Measurements from ENCODE around the gene CLSTN2.

CLSTN2 gene

DNA sequence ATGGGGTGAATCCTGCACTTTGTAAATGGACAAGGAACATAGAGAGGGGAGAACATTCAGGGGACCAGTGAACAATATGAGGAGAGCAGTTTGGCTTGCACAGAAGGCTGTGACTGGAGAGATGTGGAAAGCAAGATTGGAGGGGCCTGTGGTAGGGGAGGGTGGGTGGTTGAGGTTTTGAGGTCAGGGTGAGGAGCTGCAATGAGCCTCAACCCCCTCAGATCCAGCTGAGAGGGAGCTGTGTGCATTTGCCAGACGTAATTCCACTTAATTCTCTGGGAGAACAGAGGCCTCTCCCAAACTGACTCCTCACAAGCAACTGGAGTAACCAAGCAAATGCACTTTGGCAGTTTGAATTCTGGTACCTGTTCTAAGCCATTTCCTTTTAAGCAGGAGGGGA, 489.7 kb downstream of the CLSTN2 start:
- CTCF ChIA-PET = no interaction called here
- POLR2A ChIA-PET = no interaction called here

DNA sequence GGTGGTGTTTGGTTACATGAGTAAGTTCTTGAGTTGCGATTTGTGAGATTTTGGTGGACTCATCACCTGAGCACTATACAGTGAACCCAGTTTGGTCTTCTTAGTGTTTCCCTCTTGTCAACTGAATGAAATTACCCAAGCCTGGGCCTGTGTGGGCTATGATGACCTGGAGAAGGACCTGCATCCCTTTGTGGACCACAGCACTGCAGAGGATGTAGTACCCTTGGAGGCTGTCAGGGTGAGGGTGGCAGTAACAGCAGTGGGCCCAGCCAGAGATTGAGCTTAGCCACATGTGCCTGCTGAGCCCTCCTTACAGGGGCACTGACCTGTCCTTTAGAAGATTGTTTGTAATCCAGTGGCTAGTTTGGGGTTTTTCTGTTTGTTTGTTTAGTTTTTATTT, 492.8 kb downstream of the CLSTN2 start:
- Histone ChIP-seq H3K9me3 (ENCODE audit: control insufficient read depth, insufficient read depth, low read depth, low read length) (no peaks in the 10 kb centered on the region), H3K4me3 (ENCODE audit: low read depth, low read length) (no peak overlapping the region), H3K4me1 (ENCODE audit: control insufficient read depth, insufficient read depth, low read length) (no peaks in the 10 kb centered on the region), H3K27ac (ENCODE audit: extremely low read depth, low read depth, low read length) (no peak overlapping the region), H3K36me3 (ENCODE audit: control insufficient read depth in 2 of 2, insufficient read depth in 1 of 2, low read length in 2 of 2) (no peaks in the 10 kb centered on the region)
- CTCF ChIA-PET = interaction anchor here (1.3 kb wide), 1 partner anchor 9 kb away, joined by 4 read pairs; no protein-coding TSS in a partner anchor
- POLR2A ChIA-PET = no interaction called here
- no peak for TF ChIP-seq ZNF544 (tag by site-specific recombination; IDR thresholded peaks at IDR 0.05)
- TF ChIP-seq ZNF555 (tag by site-specific recombination; conservative IDR thresholded peaks at IDR 0.05) = no peak
- no peak for TF ChIP-seq KLF8 (tag by site-specific recombination; IDR thresholded peaks at IDR 0.05)
- no peak for TF ChIP-seq ZNF221 (tag by site-specific recombination; IDR thresholded peaks at IDR 0.05; ENCODE audit: borderline replicate concordance)
- TF ChIP-seq, protein P1, sequence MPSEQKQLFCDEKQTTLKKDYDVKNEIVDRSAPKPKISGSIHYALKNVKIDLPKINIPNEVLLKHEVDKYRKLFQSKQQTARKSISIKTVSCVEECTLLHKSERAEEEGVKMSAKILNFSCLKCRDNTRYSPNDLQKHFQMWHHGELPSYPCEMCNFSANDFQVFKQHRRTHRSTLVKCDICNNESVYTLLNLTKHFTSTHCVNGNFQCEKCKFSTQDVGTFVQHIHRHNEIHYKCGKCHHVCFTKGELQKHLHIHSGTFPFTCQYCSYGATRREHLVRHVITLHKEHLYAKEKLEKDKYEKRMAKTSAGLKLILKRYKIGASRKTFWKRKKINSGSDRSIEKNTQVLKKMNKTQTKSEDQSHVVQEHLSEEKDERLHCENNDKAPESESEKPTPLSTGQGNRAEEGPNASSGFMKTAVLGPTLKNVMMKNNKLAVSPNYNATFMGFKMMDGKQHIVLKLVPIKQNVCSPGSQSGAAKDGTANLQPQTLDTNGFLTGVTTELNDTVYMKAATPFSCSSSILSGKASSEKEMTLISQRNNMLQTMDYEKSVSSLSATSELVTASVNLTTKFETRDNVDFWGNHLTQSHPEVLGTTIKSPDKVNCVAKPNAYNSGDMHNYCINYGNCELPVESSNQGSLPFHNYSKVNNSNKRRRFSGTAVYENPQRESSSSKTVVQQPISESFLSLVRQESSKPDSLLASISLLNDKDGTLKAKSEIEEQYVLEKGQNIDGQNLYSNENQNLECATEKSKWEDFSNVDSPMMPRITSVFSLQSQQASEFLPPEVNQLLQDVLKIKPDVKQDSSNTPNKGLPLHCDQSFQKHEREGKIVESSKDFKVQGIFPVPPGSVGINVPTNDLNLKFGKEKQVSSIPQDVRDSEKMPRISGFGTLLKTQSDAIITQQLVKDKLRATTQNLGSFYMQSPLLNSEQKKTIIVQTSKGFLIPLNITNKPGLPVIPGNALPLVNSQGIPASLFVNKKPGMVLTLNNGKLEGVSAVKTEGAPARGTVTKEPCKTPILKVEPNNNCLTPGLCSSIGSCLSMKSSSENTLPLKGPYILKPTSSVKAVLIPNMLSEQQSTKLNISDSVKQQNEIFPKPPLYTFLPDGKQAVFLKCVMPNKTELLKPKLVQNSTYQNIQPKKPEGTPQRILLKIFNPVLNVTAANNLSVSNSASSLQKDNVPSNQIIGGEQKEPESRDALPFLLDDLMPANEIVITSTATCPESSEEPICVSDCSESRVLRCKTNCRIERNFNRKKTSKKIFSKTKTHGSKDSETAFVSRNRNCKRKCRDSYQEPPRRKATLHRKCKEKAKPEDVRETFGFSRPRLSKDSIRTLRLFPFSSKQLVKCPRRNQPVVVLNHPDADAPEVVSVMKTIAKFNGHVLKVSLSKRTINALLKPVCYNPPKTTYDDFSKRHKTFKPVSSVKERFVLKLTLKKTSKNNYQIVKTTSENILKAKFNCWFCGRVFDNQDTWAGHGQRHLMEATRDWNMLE (tag by site-specific recombination; conservative IDR thresholded peaks at IDR 0.05; ENCODE audit: low read depth) = no peak
- TF ChIP-seq ZNF792 (tag by site-specific recombination; IDR thresholded peaks at IDR 0.05) = no peak
- TF ChIP-seq ZNF146 (tag by site-specific recombination; IDR thresholded peaks at IDR 0.05) = no peak

More for the DNA sequence above, 489.7 kb downstream of the CLSTN2 start:
- Histone ChIP-seq H3K27ac (ENCODE audit: extremely low read depth, low read depth, low read length) (no peak overlapping the region), H3K9me3 (ENCODE audit: control insufficient read depth, insufficient read depth, low read depth, low read length) (no peaks in the 10 kb centered on the region), H3K4me3 (ENCODE audit: low read depth, low read length) (no peak overlapping the region), H3K36me3 (ENCODE audit: control insufficient read depth in 2 of 2, insufficient read depth in 1 of 2, low read length in 2 of 2) (no peaks in the 10 kb centered on the region), H3K4me1 (ENCODE audit: control insufficient read depth, insufficient read depth, low read length) (no peaks in the 10 kb centered on the region)
- TF ChIP-seq ZNF248 (tag by site-specific recombination; IDR thresholded peaks at IDR 0.05) (no peak), OSR2 (tag by site-specific recombination; IDR thresholded peaks at IDR 0.05) (no peak), ZBTB20 (tag by site-specific recombination; IDR thresholded peaks at IDR 0.05) (no peak), ZNF112 (tag by site-specific recombination; IDR thresholded peaks at IDR 0.05) (no peak), FEZF1 (tag by site-specific recombination; IDR thresholded peaks at IDR 0.05) (no peak), ZFP41 (tag by site-specific recombination; IDR thresholded peaks at IDR 0.05; ENCODE audit: borderline replicate concordance) (no peak), GLI2 (tag by site-specific recombination; IDR thresholded peaks at IDR 0.05; ENCODE audit: borderline replicate concordance, low read depth) (no peak), ZNF140 (tag by site-specific recombination; IDR thresholded peaks at IDR 0.05) (no peak), BCL11B (tag by site-specific recombination; IDR thresholded peaks at IDR 0.05; ENCODE audit: low read depth) (no peak), ZBTB48 (tag by site-specific recombination; IDR thresholded peaks at IDR 0.05) (no peak), ZNF10 (tag by site-specific recombination; IDR thresholded peaks at IDR 0.05) (no peak), ZNF830 (tag by site-specific recombination; IDR thresholded peaks at IDR 0.05; ENCODE audit: low read depth) (no peak)
- TF ChIP-seq, protein P2, sequence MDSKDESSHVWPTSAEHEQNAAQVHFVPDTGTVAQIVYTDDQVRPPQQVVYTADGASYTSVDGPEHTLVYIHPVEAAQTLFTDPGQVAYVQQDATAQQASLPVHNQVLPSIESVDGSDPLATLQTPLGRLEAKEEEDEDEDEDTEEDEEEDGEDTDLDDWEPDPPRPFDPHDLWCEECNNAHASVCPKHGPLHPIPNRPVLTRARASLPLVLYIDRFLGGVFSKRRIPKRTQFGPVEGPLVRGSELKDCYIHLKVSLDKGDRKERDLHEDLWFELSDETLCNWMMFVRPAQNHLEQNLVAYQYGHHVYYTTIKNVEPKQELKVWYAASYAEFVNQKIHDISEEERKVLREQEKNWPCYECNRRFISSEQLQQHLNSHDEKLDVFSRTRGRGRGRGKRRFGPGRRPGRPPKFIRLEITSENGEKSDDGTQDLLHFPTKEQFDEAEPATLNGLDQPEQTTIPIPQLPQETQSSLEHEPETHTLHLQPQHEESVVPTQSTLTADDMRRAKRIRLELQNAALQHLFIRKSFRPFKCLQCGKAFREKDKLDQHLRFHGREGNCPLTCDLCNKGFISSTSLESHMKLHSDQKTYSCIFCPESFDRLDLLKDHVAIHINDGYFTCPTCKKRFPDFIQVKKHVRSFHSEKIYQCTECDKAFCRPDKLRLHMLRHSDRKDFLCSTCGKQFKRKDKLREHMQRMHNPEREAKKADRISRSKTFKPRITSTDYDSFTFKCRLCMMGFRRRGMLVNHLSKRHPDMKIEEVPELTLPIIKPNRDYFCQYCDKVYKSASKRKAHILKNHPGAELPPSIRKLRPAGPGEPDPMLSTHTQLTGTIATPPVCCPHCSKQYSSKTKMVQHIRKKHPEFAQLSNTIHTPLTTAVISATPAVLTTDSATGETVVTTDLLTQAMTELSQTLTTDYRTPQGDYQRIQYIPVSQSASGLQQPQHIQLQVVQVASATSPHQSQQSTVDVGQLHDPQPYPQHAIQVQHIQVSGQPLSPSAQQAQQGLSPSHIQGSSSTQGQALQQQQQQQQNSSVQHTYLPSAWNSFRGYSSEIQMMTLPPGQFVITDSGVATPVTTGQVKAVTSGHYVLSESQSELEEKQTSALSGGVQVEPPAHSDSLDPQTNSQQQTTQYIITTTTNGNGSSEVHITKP (tag by site-specific recombination; IDR thresholded peaks at IDR 0.05) = no peak
- TF ChIP-seq, protein P3, sequence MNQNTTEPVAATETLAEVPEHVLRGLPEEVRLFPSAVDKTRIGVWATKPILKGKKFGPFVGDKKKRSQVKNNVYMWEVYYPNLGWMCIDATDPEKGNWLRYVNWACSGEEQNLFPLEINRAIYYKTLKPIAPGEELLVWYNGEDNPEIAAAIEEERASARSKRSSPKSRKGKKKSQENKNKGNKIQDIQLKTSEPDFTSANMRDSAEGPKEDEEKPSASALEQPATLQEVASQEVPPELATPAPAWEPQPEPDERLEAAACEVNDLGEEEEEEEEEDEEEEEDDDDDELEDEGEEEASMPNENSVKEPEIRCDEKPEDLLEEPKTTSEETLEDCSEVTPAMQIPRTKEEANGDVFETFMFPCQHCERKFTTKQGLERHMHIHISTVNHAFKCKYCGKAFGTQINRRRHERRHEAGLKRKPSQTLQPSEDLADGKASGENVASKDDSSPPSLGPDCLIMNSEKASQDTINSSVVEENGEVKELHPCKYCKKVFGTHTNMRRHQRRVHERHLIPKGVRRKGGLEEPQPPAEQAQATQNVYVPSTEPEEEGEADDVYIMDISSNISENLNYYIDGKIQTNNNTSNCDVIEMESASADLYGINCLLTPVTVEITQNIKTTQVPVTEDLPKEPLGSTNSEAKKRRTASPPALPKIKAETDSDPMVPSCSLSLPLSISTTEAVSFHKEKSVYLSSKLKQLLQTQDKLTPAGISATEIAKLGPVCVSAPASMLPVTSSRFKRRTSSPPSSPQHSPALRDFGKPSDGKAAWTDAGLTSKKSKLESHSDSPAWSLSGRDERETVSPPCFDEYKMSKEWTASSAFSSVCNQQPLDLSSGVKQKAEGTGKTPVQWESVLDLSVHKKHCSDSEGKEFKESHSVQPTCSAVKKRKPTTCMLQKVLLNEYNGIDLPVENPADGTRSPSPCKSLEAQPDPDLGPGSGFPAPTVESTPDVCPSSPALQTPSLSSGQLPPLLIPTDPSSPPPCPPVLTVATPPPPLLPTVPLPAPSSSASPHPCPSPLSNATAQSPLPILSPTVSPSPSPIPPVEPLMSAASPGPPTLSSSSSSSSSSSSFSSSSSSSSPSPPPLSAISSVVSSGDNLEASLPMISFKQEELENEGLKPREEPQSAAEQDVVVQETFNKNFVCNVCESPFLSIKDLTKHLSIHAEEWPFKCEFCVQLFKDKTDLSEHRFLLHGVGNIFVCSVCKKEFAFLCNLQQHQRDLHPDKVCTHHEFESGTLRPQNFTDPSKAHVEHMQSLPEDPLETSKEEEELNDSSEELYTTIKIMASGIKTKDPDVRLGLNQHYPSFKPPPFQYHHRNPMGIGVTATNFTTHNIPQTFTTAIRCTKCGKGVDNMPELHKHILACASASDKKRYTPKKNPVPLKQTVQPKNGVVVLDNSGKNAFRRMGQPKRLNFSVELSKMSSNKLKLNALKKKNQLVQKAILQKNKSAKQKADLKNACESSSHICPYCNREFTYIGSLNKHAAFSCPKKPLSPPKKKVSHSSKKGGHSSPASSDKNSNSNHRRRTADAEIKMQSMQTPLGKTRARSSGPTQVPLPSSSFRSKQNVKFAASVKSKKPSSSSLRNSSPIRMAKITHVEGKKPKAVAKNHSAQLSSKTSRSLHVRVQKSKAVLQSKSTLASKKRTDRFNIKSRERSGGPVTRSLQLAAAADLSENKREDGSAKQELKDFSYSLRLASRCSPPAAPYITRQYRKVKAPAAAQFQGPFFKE (tag by site-specific recombination; IDR thresholded peaks at IDR 0.05; ENCODE audit: borderline replicate concordance) = no peak
- TF ChIP-seq, protein P4, sequence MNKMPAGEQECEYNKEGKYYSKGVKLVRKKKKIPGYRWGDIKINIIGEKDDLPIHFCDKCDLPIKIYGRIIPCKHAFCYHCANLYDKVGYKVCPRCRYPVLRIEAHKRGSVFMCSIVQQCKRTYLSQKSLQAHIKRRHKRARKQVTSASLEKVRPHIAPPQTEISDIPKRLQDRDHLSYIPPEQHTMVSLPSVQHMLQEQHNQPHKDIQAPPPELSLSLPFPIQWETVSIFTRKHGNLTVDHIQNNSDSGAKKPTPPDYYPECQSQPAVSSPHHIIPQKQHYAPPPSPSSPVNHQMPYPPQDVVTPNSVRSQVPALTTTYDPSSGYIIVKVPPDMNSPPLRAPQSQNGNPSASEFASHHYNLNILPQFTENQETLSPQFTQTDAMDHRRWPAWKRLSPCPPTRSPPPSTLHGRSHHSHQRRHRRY (tag by site-specific recombination; IDR thresholded peaks at IDR 0.05) = no peak

Data from HEK293 (cell line).